H1 (cell line): ENCODE data around the gene MRS2. TPM values are rescaled to one million over a fixed set of nuclear protein-coding genes. Genes with fewer than 3 reads are reported as not detected.

Experiments used
- CTCF ChIA-PET: fragments of 300-600 bp; sonication (Branson Sonifier 250); formaldehyde crosslinking; loops from one replicate; lab custom pipeline; 2021; ENCODE audit not compliant: partially characterized antibody; lab: Charles Lee
- POLR2A ChIA-PET: fragments of 300-600 bp; sonication (Branson Sonifier 250); formaldehyde crosslinking; loops from one replicate; lab custom pipeline; 2021; ENCODE audit warnings: inconsistent platforms; ENCODE audit not compliant: partially characterized antibody; lab: Charles Lee
- DNase-seq, 2 experiments: peaks; one replicate each; pipeline versions ENCODE4 v3.0.0 to v3.0.0-alpha.2; 2010 to 2022; ENCODE audit warnings: low spot score in 2 of 2, low read depth in 1 of 2, mixed read lengths in 1 of 2
- FAIRE-seq: peaks from 2 replicates; lab custom pipeline; 2011; peaks lifted over from hg19 to GRCh38; lab: Jason Lieb, UNC
- H2AFZ ChIP-seq: 2 replicates; pipeline ENCODE4 v1.8.1; 2012; ENCODE audit warnings: low read length, inconsistent platforms
- H2AK5ac ChIP-seq: 2 replicates; pipeline ENCODE4 v1.6.1; 2013; ENCODE audit warnings: low read depth, low read length
- H2BK120ac ChIP-seq: replicated peaks from 2 replicates; pipeline ENCODE3; 2013; ENCODE audit warnings: low read depth, low read length, inconsistent platforms
- H2BK12ac ChIP-seq: 2 replicates; pipeline ENCODE4 v1.6.1; 2013; ENCODE audit warnings: low read depth, low read length
- H2BK15ac ChIP-seq: 2 replicates; pipeline ENCODE4 v1.6.1; 2013; ENCODE audit warnings: low read length
- H2BK20ac ChIP-seq: 2 replicates; pipeline ENCODE4 v1.6.1; 2013; ENCODE audit warnings: low read length
- H2BK5ac ChIP-seq: 2 replicates; pipeline ENCODE4 v1.6.1; 2013; ENCODE audit warnings: low read depth, low read length
- H3K14ac ChIP-seq: 2 replicates; pipeline ENCODE4 v1.6.1; 2013; ENCODE audit warnings: inconsistent platforms; ENCODE audit not compliant: insufficient read length
- H3K18ac ChIP-seq: 2 replicates; pipeline ENCODE4 v1.6.1; 2013; ENCODE audit warnings: low read length; ENCODE audit errors: extremely low read depth
- H3K23ac ChIP-seq: 2 replicates; pipeline ENCODE4 v1.6.1; 2013; ENCODE audit warnings: inconsistent platforms; ENCODE audit not compliant: insufficient read length
- H3K23me2 ChIP-seq: 2 replicates; pipeline ENCODE4 v1.6.1; 2013; ENCODE audit warnings: low read depth, low read length
- H3K27ac ChIP-seq: 2 replicates; pipeline ENCODE4 v1.6.1; 2011; ENCODE audit warnings: low read depth, low read length, inconsistent platforms
- H3K27me3 ChIP-seq, 4 experiments: replicated peaks in 1 of 4; 1 replicate in 1 of 4; 2 replicates in 3 of 4; pipeline versions ENCODE4 v1.6.1 to v1.8.1; 2011 to 2013; ENCODE audit warnings: low read length in 3 of 4, mild to moderate bottlenecking in 3 of 4, inconsistent platforms in 2 of 4, mixed read lengths in 2 of 4, moderate library complexity in 1 of 4; ENCODE audit not compliant: control insufficient read depth in 3 of 4, insufficient read depth in 3 of 4; ENCODE audit errors: extremely low read depth in 1 of 4
- H3K36me3 ChIP-seq, 4 experiments: 2 replicates each; pipeline versions ENCODE4 v1.6.1 to v1.8.1; 2011 to 2013; ENCODE audit warnings: mild to moderate bottlenecking in 4 of 4, low read length in 3 of 4, moderate library complexity in 2 of 4, control low read depth in 1 of 4, inconsistent platforms in 1 of 4; ENCODE audit not compliant: insufficient read depth in 4 of 4, control insufficient read depth in 2 of 4
- H3K4ac ChIP-seq: replicated peaks from 2 replicates; pipeline ENCODE3; 2013; ENCODE audit warnings: low read length, low read depth, mixed read lengths, inconsistent platforms; ENCODE audit not compliant: insufficient read length
- H3K4me1 ChIP-seq, 4 experiments: replicated peaks in 1 of 4; 1 replicate in 1 of 4; 2 replicates in 3 of 4; pipeline versions ENCODE4 v1.6.1 to v1.8.1; 2011 to 2013; ENCODE audit warnings: low read length in 3 of 4, inconsistent platforms in 2 of 4, mixed read lengths in 1 of 4; ENCODE audit not compliant: insufficient read depth in 4 of 4, control insufficient read depth in 3 of 4
- H3K4me2 ChIP-seq, 2 experiments: 2 replicates each; pipeline versions ENCODE4 v1.6.1 to v1.8.1; 2011 to 2013; ENCODE audit warnings: low read depth in 2 of 2, low read length in 2 of 2, control low read depth in 1 of 2, inconsistent platforms in 1 of 2, mild to moderate bottlenecking in 1 of 2; ENCODE audit not compliant: insufficient read depth in 1 of 2
- H3K4me3 ChIP-seq, 4 experiments: fragments of 200-600, 300-600 bp in 1 of 4; sonication (generic), shearing (Covaris generic), sonication (Bioruptor Twin) in 1 of 4; 2 replicates each; pipeline versions ENCODE4 v1.5.1 to v1.8.1; 2011 to 2016; ENCODE audit warnings: low read length in 4 of 4, low read depth in 3 of 4, control low read depth in 2 of 4, inconsistent platforms in 2 of 4, mild to moderate bottlenecking in 2 of 4, mixed read lengths in 1 of 4, moderate library complexity in 1 of 4; ENCODE audit not compliant: insufficient read depth in 2 of 4; ENCODE audit errors: extremely low read depth in 1 of 4
- H3K56ac ChIP-seq: replicated peaks from 2 replicates; pipeline ENCODE3; 2013; ENCODE audit warnings: low read depth, mild to moderate bottlenecking, mixed read lengths, low read length, inconsistent platforms; ENCODE audit not compliant: insufficient read length
- H3K79me1 ChIP-seq: 2 replicates; pipeline ENCODE4 v1.6.1; 2013; ENCODE audit warnings: low read depth, low read length, control low read depth
- H3K79me2 ChIP-seq, 2 experiments: 2 replicates each; pipeline versions ENCODE4 v1.6.1 to v1.8.1; 2012 to 2013; ENCODE audit warnings: low read length in 2 of 2, mild to moderate bottlenecking in 2 of 2, inconsistent platforms in 1 of 2; ENCODE audit not compliant: insufficient read depth in 2 of 2, control insufficient read depth in 1 of 2
- H3K9ac ChIP-seq, 4 experiments: replicated peaks in 1 of 4; 1 replicate in 1 of 4; 2 replicates in 3 of 4; pipeline versions ENCODE4 v1.6.1 to v1.8.1; 2011 to 2013; ENCODE audit warnings: low read depth in 3 of 4, low read length in 3 of 4, control low read depth in 2 of 4, mild to moderate bottlenecking in 2 of 4, moderate library complexity in 2 of 4, inconsistent platforms in 1 of 4; ENCODE audit errors: extremely low read depth in 1 of 4
- H3K9me3 ChIP-seq, 2 experiments: 2 replicates each; pipeline versions ENCODE4 v1.6.1 to v1.8.1; 2012 to 2013; ENCODE audit warnings: mild to moderate bottlenecking in 2 of 2, moderate library complexity in 2 of 2, control low read depth in 1 of 2, inconsistent platforms in 1 of 2, low read depth in 1 of 2, low read length in 1 of 2, mixed read lengths in 1 of 2; ENCODE audit not compliant: insufficient read depth in 2 of 2
- H4K20me1 ChIP-seq, 2 experiments: replicated peaks in 1 of 2; 2 replicates each; pipeline versions ENCODE3 to v1.8.1; 2011 to 2013; ENCODE audit warnings: inconsistent platforms in 2 of 2, low read length in 2 of 2, mild to moderate bottlenecking in 1 of 2; ENCODE audit not compliant: insufficient read depth in 2 of 2, control insufficient read depth in 1 of 2
- H4K5ac ChIP-seq: 2 replicates; pipeline ENCODE4 v1.6.1; 2013; ENCODE audit warnings: low read length, low read depth, mixed read lengths, inconsistent platforms; ENCODE audit not compliant: insufficient read length
- H4K8ac ChIP-seq: 2 replicates; pipeline ENCODE4 v1.8.0; 2013; ENCODE audit warnings: mild to moderate bottlenecking, moderate library complexity, low read length, inconsistent platforms; ENCODE audit not compliant: insufficient read depth; ENCODE audit errors: extremely low read depth
- H4K91ac ChIP-seq: replicated peaks from 2 replicates; pipeline ENCODE3; 2013; ENCODE audit warnings: low read length, mixed read lengths, inconsistent platforms; ENCODE audit not compliant: insufficient read length
- CTCF ChIP-seq, 3 experiments: IDR thresholded peaks; 1 replicate in 2 of 3; 2 replicates in 1 of 3; pipeline versions ENCODE4 v1.5.1 to v1.6.1; 2011; ENCODE audit warnings: low read length in 3 of 3, mild to moderate bottlenecking in 3 of 3, inconsistent platforms in 2 of 3, low read depth in 1 of 3, moderate library complexity in 1 of 3; ENCODE audit not compliant: insufficient read depth in 1 of 3; ENCODE audit errors: control extremely low read depth in 1 of 3
- SAP30 ChIP-seq: fragments of 300-600 bp; sonication (generic); IDR thresholded peaks from 2 replicates; pipeline ENCODE4 v1.7.1; 2012; ENCODE audit warnings: low read length, moderate library complexity, mild to moderate bottlenecking, inconsistent platforms; ENCODE audit not compliant: insufficient read depth, insufficient replicate concordance
- SUZ12 ChIP-seq: fragments of 200-600 bp; sonication (generic); IDR thresholded peaks from 2 replicates; pipeline ENCODE4 v1.6.1; 2012; ENCODE audit warnings: mild to moderate bottlenecking, inconsistent platforms, low read length, moderate library complexity, mixed read lengths
- WGBS, 2 experiments: shearing (Covaris generic) in 1 of 2; methylation state at CpG; one replicate each; pipeline versions ENCODE4 v1.1.6 to v1.1.7; 2013 to 2015; ENCODE audit warnings: low lambda C conversion rate in 2 of 2, mixed read lengths in 2 of 2, inconsistent platforms in 1 of 2, low coverage in 1 of 2, missing lambda C conversion rate in 1 of 2; ENCODE audit not compliant: insufficient replicate concordance in 2 of 2, insufficient coverage in 1 of 2, insufficient read length in 1 of 2; ENCODE audit errors: extremely low coverage in 1 of 2, missing lambda C conversion rate in 1 of 2; 5-methylcytosine and 5-hydroxymethylcytosine counted together
- polyA plus RNA-seq, 7 experiments: library from polyadenylated mRNA; depleted of rRNA in 3 of 7; stranded (reverse) in 5 of 7; unstranded in 2 of 7; fragments of >200 nt in 5 of 7; fragments of 200-250 nt in 2 of 7; gene quantifications; 1 replicate in 5 of 7; 2 replicates in 1 of 7; 4 replicates in 1 of 7; pipeline versions ENCODE4 v1.2.1 to v1.2.3, GENCODE V29; 2011 to 2013; ENCODE audit warnings: missing spikeins in 2 of 7, mixed read lengths in 2 of 7
- total RNA-seq: library from RNA; stranded (reverse); fragmentation: NEBNext Ultra II Directional; extraction: Animal tissue kit (Norgen Biotek cat#: 25700); gene quantifications from 2 replicates; pipeline ENCODE4 v1.2.1, GENCODE V29; 2021

Gene MRS2
- total and polyA plus RNA-seq, 2 of the 8 experiments (the other 6 are each of a cell fraction or from before 2014, with no cell fraction given) = 51.2 to 67.5 TPM

- no peaks in the 10 kb centered on the region; the same call in 1 of the 2 replicates for H3K23me2 ChIP-seq
- no peaks in the 10 kb centered on the region for H3K9me3 ChIP-seq
- WGBS, 2 experiments = 83% methylated on average over 4 of the region's 4 CpGs; no CpG with 5 or more reads in 1 of the 2 experiments
- H2BK12ac ChIP-seq = no peak overlapping the region
- H4K5ac ChIP-seq = no peak overlapping the region
- peaks cover 2 to 4% of the 10 kb centered on the region in 2 experiments for H4K20me1 ChIP-seq
- no peak overlapping the region for H4K91ac ChIP-seq
- H2BK120ac ChIP-seq = no peak overlapping the region
- H3K4me3 ChIP-seq = no peak overlapping the region
- no peaks in the 10 kb centered on the region for H3K79me1 ChIP-seq
- FAIRE-seq (no peak), DNase-seq (no peak)
- no peaks in the 10 kb centered on the region for H3K4me1 ChIP-seq
- no peak overlapping the region for H3K27ac ChIP-seq
- TF ChIP-seq CTCF (IDR thresholded peaks at IDR 0.05; ENCODE audit: control extremely low read depth in 1 of 3, insufficient read depth in 1 of 3, low read depth in 1 of 3, low read length in 3 of 3) (no peak), SUZ12 (no peak), SAP30 (no peak)
- CTCF ChIA-PET = interaction anchor here (0.6 to 1.8 kb wide), 2 partner anchors 27 to 133 kb away, joined by 3 to 5 read pairs; no protein-coding TSS in a partner anchor
- H4K8ac ChIP-seq = no peak overlapping the region
- H3K9ac ChIP-seq = no peak overlapping the region
- H2BK20ac ChIP-seq = no peak overlapping the region
- H2BK5ac ChIP-seq = no peak overlapping the region
- POLR2A ChIA-PET = interaction anchor here (1.2 to 6.7 kb wide), 6 partner anchors 9 to 34 kb away, joined by 3 to 33 read pairs (median 6); partner anchors contain the start of gene MRS2
- no peak overlapping the region for H3K14ac ChIP-seq
- H2AFZ ChIP-seq = no peak overlapping the region
- H3K27me3 ChIP-seq = no peaks in the 10 kb centered on the region
- no peak overlapping the region for H3K18ac ChIP-seq
- H3K79me2 ChIP-seq = 0 out of 4 replicates have a peak, but pooled peaks cover 0 to 7% of the 10 kb centered on the region in 2 experiments
- H2AK5ac ChIP-seq = no peak overlapping the region
- no peak overlapping the region for H3K4ac ChIP-seq
- peaks cover 27 to 89% (median 64%) of the 10 kb centered on the region in 4 experiments for H3K36me3 ChIP-seq
- H3K4me2 ChIP-seq = no peak overlapping the region
- H3K56ac ChIP-seq = no peak overlapping the region
- no peak overlapping the region for H3K23ac ChIP-seq
- H2BK15ac ChIP-seq = no peak overlapping the region
Observed at GRCh38 chr6:24415753-24416152, 13.0 kb downstream of the MRS2 start.
